Spleen (tissue), 7 donors: ENCODE measurements around the gene ZNF311.

Source experiments
- CTCF ChIP-seq, 11 experiments: fragments of 200-600 bp in 7 of 11; fragments of 450-650 bp in 4 of 11; sonication (generic) in 4 of 11; IDR thresholded peaks in 8 of 11; conservative IDR thresholded peaks in 3 of 11; 1 replicate in 7 of 11; 2 replicates in 4 of 11; pipeline versions ENCODE4 v1.4.0 to v1.8.0; 2016 to 2021; ENCODE audit warnings: antibody characterized with exemption in 11 of 11, inconsistent platforms in 4 of 11, mild to moderate bottlenecking in 1 of 11
- POLR2AphosphoS5 ChIP-seq, 3 donors: sonication (generic); formaldehyde crosslinking; IDR thresholded peaks; one replicate each; pipeline ENCODE4 v1.5.1; 2017; ENCODE audit warnings: antibody characterized with exemption in 3 of 3
- donor health status: DM: no; HTN: no; CAD: no; lungs with moderate emphysema.
- donor health status: DM: no; HTN: no; CAD: no.
- donor health status: DM: no; HTN: no; CAD: no.

- TF ChIP-seq POLR2AphosphoS5 (IDR thresholded peaks at IDR 0.05) (no peak), CTCF (IDR thresholded peaks at IDR 0.05 in 8 of 11, conservative IDR thresholded peaks at IDR 0.05 in 3 of 11) (no peak)
Measured at GRCh38 chr6:28980137-28980851, 24.8 kb downstream of the ZNF311 start.
